Liver (tissue), 9 donors: ENCODE measurements around the gene SMARCC2. TPM values are rescaled to one million over a fixed set of nuclear protein-coding genes. Genes with fewer than 3 reads are reported as not detected.

Experiments used
- DNase-seq: peaks from one replicate; pipeline ENCODE4 v3.0.0-alpha.2; 2017; ENCODE audit warnings: low spot score
- H3K27ac ChIP-seq, 2 donors: one replicate each; pipeline ENCODE4 v1.7.0; 2013; ENCODE audit warnings: inconsistent platforms in 2 of 2, low read length in 2 of 2, control low read depth in 1 of 2, low read depth in 1 of 2, mild to moderate bottlenecking in 1 of 2
- H3K27me3 ChIP-seq, 4 donors: one replicate each; pipeline versions ENCODE4 v1.6.1 to v1.7.0; 2013; ENCODE audit warnings: low read length in 3 of 4, inconsistent platforms in 1 of 4, mild to moderate bottlenecking in 1 of 4, moderate library complexity in 1 of 4; ENCODE audit not compliant: control insufficient read depth in 4 of 4, insufficient read depth in 4 of 4
- H3K36me3 ChIP-seq, 4 donors: one replicate each; pipeline versions ENCODE4 v1.6.1 to v1.7.0; 2013; ENCODE audit warnings: low read length in 3 of 4, mild to moderate bottlenecking in 3 of 4, low read depth in 1 of 4, moderate library complexity in 1 of 4; ENCODE audit not compliant: control insufficient read depth in 4 of 4, insufficient read depth in 3 of 4
- H3K4me1 ChIP-seq, 4 donors: one replicate each; pipeline versions ENCODE4 v1.6.1 to v1.7.0; 2013; ENCODE audit warnings: low read length in 3 of 4, mild to moderate bottlenecking in 3 of 4, moderate library complexity in 1 of 4; ENCODE audit not compliant: control insufficient read depth in 4 of 4, insufficient read depth in 4 of 4
- H3K4me3 ChIP-seq, 3 donors: one replicate each; pipeline versions ENCODE4 v1.6.1 to v1.7.0; 2013; ENCODE audit warnings: low read length in 3 of 3, control low read depth in 1 of 3, low read depth in 1 of 3, mild to moderate bottlenecking in 1 of 3
- H3K9ac ChIP-seq, 2 donors: one replicate each; pipeline ENCODE4 v1.7.0; 2013; ENCODE audit warnings: low read length in 2 of 2, mild to moderate bottlenecking in 2 of 2, moderate library complexity in 2 of 2, control low read depth in 1 of 2, low read depth in 1 of 2
- H3K9me3 ChIP-seq, 4 donors: one replicate each; pipeline versions ENCODE4 v1.6.1 to v1.7.0; 2013; ENCODE audit warnings: low read length in 3 of 4; ENCODE audit not compliant: control insufficient read depth in 4 of 4
- ATF3 ChIP-seq: IDR thresholded peaks from 2 replicates; pipeline ENCODE4 v1.6.1; 2016; ENCODE audit warnings: antibody characterized with exemption
- CTCF ChIP-seq: fragments of 150-350 bp; IDR thresholded peaks from 2 replicates; pipeline ENCODE4 v1.5.1; 2017; ENCODE audit warnings: improper control_type of control experiment, low read depth, low read length; ENCODE audit not compliant: missing input control
- EGR1 ChIP-seq, 2 donors: IDR thresholded peaks; 2 replicates each; pipeline ENCODE4 v1.6.1; 2016 to 2018; ENCODE audit warnings: antibody characterized with exemption in 2 of 2, low read depth in 2 of 2
- FOXA1 ChIP-seq: IDR thresholded peaks from 2 replicates; pipeline ENCODE4 v1.6.1; 2016; ENCODE audit warnings: antibody characterized with exemption
- FOXA2 ChIP-seq: IDR thresholded peaks from 2 replicates; pipeline ENCODE4 v1.6.1; 2016; ENCODE audit warnings: antibody characterized with exemption
- GABPA ChIP-seq, 2 donors: IDR thresholded peaks in 1 of 2; conservative IDR thresholded peaks in 1 of 2; 2 replicates each; pipeline ENCODE4 v1.6.1; 2016; ENCODE audit warnings: antibody characterized with exemption in 2 of 2, mild to moderate bottlenecking in 1 of 2, moderate library complexity in 1 of 2
- HNF4A ChIP-seq, 2 donors: conservative IDR thresholded peaks; 2 replicates each; pipeline ENCODE4 v1.6.1; 2016; ENCODE audit warnings: antibody characterized with exemption in 2 of 2, mild to moderate bottlenecking in 2 of 2
- HNF4G ChIP-seq: IDR thresholded peaks from 2 replicates; pipeline ENCODE4 v1.6.1; 2016; ENCODE audit warnings: antibody characterized with exemption
- JUND ChIP-seq, 2 donors: IDR thresholded peaks; 2 replicates each; pipeline ENCODE4 v1.6.1; 2016; ENCODE audit warnings: antibody characterized with exemption in 2 of 2
- RAD21 ChIP-seq, 2 donors: IDR thresholded peaks; 2 replicates each; pipeline ENCODE4 v1.6.1; 2016; ENCODE audit warnings: antibody characterized with exemption in 2 of 2, mild to moderate bottlenecking in 2 of 2
- REST ChIP-seq: IDR thresholded peaks from 2 replicates; pipeline ENCODE4 v1.6.1; 2016; ENCODE audit warnings: antibody characterized with exemption, mild to moderate bottlenecking
- RXRA ChIP-seq, 2 donors: IDR thresholded peaks; 2 replicates each; pipeline ENCODE4 v1.6.1; 2017 to 2018; ENCODE audit warnings: antibody characterized with exemption in 2 of 2, mild to moderate bottlenecking in 1 of 2
- SP1 ChIP-seq: IDR thresholded peaks from 2 replicates; pipeline ENCODE4 v1.6.1; 2018; ENCODE audit warnings: antibody characterized with exemption, mild to moderate bottlenecking
- TAF1 ChIP-seq: conservative IDR thresholded peaks from 2 replicates; pipeline ENCODE4 v1.6.1; 2016; ENCODE audit warnings: antibody characterized with exemption, mild to moderate bottlenecking
- YY1 ChIP-seq: IDR thresholded peaks from 2 replicates; pipeline ENCODE4 v1.6.1; 2016; ENCODE audit warnings: antibody characterized with exemption, mild to moderate bottlenecking
- ZBTB33 ChIP-seq: IDR thresholded peaks from 2 replicates; pipeline ENCODE4 v1.6.1; 2016; ENCODE audit warnings: antibody characterized with exemption
- WGBS: extraction: QIAGEN DNeasy Blood & Tissue Kit; methylation state at CpG from one replicate; pipeline ENCODE4 v1.1.7; 2013; 5-methylcytosine and 5-hydroxymethylcytosine counted together
- polyA plus RNA-seq, 2 donors: library from polyadenylated mRNA; stranded (reverse) in 1 of 2; unstranded in 1 of 2; fragments of 200-250 nt in 1 of 2; fragments of >200 nt in 1 of 2; fragmentation: Nextera tagmentation in 1 of 2; extraction: Ambion mirVana in 1 of 2; gene quantifications; one replicate each; pipeline versions ENCODE4 v1.2.1 to v1.2.3, GENCODE V29; 2013 to 2015
- total RNA-seq, 2 donors: library from RNA; depleted of rRNA; stranded (reverse); fragments of >200 nt; gene quantifications; one replicate each; pipeline ENCODE4 v1.2.3, GENCODE V29; 2014
- TF ChIP-seq, protein P1 (sequence below): IDR thresholded peaks from 2 replicates; pipeline ENCODE4 v1.6.1; 2016; ENCODE audit warnings: antibody characterized with exemption
- donor health status: healthy.
- donor health status: healthy.
- donor health status: healthy.
- donor health status: healthy.
- donor health status: healthy.

Gene SMARCC2
- total and polyA plus RNA-seq, 4 donors = 12.8 to 24.8 (median 22.5) TPM

DNA sequence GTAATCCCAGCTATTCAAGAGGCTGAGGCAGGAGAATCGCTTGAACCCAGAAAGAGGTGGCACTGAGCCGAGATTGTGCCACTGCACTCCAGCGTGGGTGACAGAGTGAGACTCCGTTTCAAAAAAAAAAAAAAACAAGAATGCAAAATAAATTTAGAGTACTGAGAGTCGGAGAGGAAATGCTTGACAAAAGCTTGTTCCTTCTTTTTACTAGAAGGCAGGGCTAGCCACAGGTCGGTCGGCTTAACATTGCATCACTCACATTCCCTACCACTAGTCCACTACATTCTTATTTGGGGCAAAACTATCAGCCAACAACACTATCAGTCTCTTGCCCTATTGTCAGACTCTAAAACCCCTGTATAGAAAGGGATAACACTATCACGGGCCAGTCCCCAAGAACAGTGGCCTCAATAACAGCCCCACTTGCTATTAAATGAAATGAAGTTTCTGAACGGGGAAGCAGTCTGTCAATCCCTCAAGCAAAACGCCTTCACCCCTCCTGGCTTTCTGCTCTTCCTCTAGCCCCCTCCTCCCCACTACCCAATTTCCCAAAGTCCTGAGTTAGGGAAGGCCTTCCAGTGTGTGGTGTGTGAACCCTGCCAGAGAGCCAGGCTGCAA is 31.4 kb upstream of the SMARCC2 start:
- Histone ChIP-seq H3K9me3 (no peaks in the 10 kb centered on the region), H3K9ac (peak overlapping the region; percentile 28 to 71), H3K27me3 (no peaks in the 10 kb centered on the region), H3K4me1 (peaks cover 4 to 47% (median 35%) of the 10 kb centered on the region in 4 donors), H3K36me3 (peaks cover 0 to 3% (median under 1%) of the 10 kb centered on the region in 4 donors), H3K4me3 (peak overlapping the region; percentile 77 to 98 (median 81)), H3K27ac (peak overlapping the region; percentile 85 to 98)
- WGBS = 22% methylated on average over 10 of the region's 10 CpGs
- no peak for DNase-seq
- TF ChIP-seq YY1 (no peak), ATF3 (peak; percentile 51), HNF4A (conservative IDR thresholded peaks at IDR 0.05) (no peak)

DNA sequence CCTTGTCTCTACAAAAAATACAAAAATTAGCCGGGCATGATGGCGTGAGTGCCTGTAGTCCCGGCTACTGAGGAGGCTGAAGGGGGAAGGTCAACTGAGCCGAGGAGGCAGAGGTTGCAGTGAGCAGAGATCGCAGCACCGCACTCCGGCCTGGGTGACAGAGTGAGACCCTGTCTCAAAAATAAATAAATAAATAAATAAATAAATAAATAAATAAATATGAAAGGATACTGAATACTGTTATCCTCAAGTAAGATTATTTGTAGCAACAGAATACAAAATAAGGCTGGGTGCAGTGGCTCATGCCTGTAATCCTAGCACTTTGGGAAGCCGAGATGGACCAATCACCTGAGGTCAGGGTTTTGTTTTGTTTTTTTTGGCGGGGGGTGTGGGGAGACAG is 30.6 kb upstream of the SMARCC2 start:
- H3K27ac ChIP-seq = no peak overlapping the region

More for the DNA sequence above, 30.6 kb upstream of the SMARCC2 start:
- Histone ChIP-seq H3K27me3 (no peaks in the 10 kb centered on the region), H3K36me3 (peaks cover 3 to 9% (median 4%) of the 10 kb centered on the region in 4 donors), H3K9me3 (no peaks in the 10 kb centered on the region), H3K4me1 (peaks cover 4 to 42% (median 29%) of the 10 kb centered on the region in 4 donors), H3K9ac (no peak overlapping the region), H3K4me3 (no peak overlapping the region)
- WGBS = 93% methylated on average over 9 of the region's 9 CpGs
- no peak for TF ChIP-seq HNF4G
- TF ChIP-seq, protein P1, sequence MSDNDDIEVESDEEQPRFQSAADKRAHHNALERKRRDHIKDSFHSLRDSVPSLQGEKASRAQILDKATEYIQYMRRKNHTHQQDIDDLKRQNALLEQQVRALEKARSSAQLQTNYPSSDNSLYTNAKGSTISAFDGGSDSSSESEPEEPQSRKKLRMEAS = no peak
- TF ChIP-seq RXRA (IDR thresholded peaks at IDR 0.05) = no peak
- no peak for TF ChIP-seq GABPA (IDR thresholded peaks at IDR 0.05 in 1 of 2, conservative IDR thresholded peaks at IDR 0.05 in 1 of 2)
- no peak for TF ChIP-seq JUND (IDR thresholded peaks at IDR 0.05)
- no peak for TF ChIP-seq SP1
- no peak for TF ChIP-seq ATF3
- TF ChIP-seq ZBTB33 = no peak
- no peak for TF ChIP-seq FOXA2
- no peak for TF ChIP-seq EGR1 (IDR thresholded peaks at IDR 0.05; ENCODE audit: low read depth in 2 of 2)
- TF ChIP-seq TAF1 = no peak
- TF ChIP-seq RAD21 (IDR thresholded peaks at IDR 0.05) = no peak
- TF ChIP-seq CTCF = no peak
- TF ChIP-seq REST = no peak
- TF ChIP-seq FOXA1 = no peak
- TF ChIP-seq HNF4A (conservative IDR thresholded peaks at IDR 0.05) = no peak
- no peak for TF ChIP-seq YY1
- no peak for DNase-seq
